NCI-H82 treated with DMSO at 0.1 percent for 48 hours (cell line): ENCODE measurements around the gene UBE2J1.
"Not testable (repeated sequence)": the region's sequence is repeated elsewhere in the genome, so short reads cannot be mapped to it uniquely, and the experiment has no call there.

Source experiments
- DNase-seq: peaks from one replicate; lab custom pipeline; 2025; ENCODE audit not compliant: unreplicated experiment; lab: John Stamatoyannopoulos, UW

The UBE2J1 gene

DNA sequence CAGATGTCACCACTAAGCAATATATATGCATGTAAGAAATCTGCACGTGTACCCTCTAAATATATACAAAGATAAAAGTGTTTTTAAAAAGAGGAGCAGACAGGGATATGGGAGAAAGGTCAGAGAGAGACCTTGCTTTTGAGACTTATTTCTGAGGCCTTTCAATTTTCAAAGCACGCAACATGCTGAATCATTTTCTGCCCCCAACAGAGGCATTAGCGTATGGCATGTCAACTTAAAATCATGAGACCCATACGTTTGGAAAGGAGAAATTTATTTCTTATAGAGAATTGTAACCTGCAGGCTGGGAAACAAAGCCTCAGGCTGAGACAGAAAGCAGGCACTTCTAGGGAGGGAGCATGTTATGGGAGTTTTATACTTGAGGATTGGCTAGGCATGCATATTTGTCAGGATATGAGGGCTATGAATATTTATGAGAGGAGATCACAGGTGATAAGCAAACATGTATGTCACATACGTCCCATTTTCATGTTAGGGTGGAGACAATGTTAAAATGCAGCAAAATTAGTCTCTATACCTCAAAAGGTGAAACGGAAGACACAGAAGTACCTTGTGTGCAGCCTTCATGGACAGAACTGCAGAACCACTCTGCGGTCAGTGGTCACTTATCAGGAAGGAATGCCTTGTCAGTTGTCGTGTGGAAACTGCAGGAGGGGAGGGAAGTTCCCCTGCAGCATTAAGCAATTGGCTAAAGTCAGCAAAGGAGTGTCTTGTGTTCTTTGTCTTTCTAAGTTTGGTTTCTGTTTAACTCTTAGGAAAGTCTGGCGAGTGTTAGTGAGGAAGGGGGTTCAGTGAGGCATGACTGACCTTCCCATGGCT lies 31.2 kb downstream of the UBE2J1 start:
- no peak for DNase-seq

DNA sequence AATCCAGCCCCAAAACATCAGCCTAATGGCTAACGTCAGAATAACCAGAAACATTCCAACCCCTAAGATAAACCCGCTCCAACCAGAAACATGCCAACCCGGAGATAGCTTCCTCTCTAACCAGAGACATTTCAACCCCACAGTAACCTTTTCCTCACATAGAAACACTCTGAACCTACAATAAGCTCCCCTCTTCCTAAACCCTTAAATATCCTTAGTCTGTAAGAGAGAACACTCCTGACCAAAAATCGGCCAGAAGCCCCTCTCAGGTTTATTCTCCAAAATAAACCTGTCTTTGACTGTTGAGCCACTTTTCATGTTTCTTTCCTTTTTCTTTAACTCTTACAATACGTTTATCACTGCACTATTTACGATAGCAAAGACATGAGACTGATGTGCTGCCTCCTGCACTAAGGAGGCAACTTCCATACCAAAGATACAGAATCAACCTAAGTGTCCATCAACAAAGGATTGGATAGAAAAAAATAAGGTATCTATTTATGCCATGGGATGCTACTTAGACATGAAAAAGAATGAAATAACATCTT lies 32.4 kb downstream of the UBE2J1 start:
- no peak for DNase-seq

- no peak for DNase-seq
These were observed 35.5 kb downstream of the UBE2J1 start for GRCh38 chr6:89317067-89317466.

DNA sequence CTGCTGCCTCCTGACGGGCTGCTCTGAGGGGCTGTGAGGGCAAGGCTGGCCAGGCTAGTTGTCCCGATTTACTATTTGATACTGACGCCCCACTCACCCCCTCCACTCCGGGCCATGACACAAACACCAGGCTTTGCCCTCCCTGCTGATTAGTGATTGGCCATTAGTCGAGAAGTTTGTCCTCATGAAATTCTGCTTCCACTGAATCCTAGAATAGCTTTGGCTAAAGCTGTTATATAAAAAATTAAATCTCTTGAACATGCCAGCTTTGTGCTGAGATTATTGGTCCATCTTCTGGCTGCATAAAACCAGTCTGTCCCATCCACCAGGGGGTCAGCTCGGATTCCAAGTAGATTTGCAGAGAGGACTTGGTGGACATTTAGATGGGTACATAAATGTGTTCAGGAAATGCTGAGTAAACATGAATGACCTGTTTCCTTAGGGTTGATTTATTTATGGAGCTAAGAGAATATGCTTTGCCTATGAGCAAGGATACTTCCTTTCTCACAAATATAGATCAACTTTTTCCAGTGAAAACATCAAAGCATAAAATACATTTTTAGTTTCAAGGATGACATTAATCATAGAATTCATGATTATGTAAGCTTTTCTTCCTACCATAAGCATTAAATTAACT lies 37.2 kb downstream of the UBE2J1 start, which contains the start of gene GABRR2:
Gene GABRR2 (minus strand): TSS at position 51 of the 637 bp plus-strand sequence. CDS start 134 bp downstream, outside the sequence.
- no peak for DNase-seq

DNA sequence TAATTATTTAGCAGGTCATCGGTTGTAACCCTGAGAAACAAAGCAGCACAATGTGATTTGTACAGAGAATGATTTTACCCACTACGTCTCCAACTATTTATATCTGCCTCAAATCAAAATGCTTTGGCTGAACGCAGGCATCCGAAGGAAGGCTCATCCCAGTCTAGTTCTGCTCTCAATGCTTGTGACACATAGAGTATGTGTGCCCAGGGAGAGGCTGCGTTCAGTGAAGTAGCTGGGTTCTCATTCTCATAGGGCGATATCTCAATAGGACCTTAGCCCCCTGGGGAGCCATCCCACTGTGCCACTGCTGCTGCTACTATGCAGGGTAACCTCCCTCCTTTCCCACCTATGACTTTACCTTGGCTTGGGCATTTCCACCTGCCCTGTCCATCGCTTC lies 37.8 kb downstream of the UBE2J1 start:
- no peak for DNase-seq

- no peak for DNase-seq
These were observed 39.5 kb downstream of the UBE2J1 start for GRCh38 chr6:89313006-89313405.

DNA sequence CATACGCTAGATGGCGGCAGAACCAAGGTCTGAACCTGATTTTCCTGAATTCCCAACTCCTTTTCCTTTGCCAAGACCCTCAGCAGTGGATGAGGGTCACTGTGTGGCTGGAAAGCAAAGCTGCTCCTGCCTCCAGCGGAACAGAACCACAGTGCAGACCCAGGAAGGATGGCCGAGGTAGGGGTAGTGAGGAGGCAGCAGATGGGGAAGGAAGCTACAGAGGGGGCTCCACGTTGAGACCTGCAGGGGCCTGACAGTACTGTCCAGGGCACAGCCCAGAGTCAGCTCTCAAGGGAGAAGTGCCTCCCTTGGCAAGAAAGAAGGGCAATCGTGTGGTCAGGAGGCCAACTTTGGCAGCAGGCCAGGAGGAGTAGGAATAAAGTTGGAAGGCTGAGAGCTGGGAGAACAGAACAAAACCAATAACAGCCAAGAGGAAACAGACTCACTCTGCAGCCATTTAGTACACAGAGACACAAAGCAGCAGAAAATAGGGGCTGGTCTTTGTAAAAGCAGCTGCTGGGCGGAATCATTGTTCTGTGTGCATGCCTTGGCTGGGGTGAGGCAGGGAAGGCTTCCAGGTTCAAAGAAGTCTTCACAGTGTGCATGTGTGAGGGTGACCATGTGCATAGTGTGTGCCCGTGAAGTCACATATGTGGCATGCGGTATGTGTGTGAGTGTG lies 40.5 kb downstream of the UBE2J1 start:
- no peak for DNase-seq

GRCh38 chr6:89311530-89311852 lies 41.0 kb downstream of the UBE2J1 start:
- DNase-seq: no peak

- peak; percentile 77 for DNase-seq
These were observed 41.6 kb downstream of the UBE2J1 start for GRCh38 chr6:89310929-89311328.

DNA sequence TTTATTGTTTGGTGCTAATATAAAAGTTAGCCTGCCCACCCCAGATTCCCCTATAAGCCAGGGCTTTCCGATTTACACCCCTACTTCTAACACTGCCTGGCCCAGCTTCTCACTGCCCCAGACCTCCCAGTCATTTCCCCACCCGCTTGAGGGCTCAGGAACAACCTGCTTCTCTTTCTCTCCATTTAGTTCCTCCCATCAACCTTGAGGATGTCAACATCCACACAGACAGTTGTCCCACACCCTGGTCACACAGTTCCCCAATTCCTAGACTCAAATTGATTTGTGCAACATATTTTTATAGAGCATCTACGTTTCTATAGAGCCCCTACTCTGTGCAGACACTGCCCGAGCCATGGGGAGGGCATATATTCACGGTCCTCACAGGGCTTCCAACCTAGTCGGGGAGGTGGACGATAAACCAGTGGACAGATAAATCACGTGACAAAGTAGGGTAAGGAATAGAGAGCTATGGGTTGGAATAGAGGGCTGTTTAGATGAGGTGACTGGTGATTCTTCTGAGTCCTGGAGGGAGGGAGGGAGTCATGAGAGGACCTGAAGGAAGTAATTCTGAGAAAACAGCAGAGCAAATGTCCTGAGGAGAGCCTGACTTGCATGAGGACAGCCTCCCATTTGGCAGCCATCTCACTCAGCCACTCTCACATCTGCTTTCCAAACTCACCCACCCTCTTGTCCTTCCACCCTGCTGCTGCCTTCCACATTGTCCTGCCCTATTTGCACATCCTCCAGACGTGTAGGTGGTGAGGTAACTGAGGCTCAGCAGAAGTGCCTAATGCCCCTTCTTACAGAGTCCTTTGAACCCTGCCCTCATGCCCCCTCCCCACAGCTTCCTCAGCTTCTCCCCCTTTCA lies 43.8 kb downstream of the UBE2J1 start:
- no peak for DNase-seq

- DNase-seq: not testable (repeated sequence)
These were observed 48.0 kb downstream of the UBE2J1 start for GRCh38 chr6:89304517-89304916.

DNA sequence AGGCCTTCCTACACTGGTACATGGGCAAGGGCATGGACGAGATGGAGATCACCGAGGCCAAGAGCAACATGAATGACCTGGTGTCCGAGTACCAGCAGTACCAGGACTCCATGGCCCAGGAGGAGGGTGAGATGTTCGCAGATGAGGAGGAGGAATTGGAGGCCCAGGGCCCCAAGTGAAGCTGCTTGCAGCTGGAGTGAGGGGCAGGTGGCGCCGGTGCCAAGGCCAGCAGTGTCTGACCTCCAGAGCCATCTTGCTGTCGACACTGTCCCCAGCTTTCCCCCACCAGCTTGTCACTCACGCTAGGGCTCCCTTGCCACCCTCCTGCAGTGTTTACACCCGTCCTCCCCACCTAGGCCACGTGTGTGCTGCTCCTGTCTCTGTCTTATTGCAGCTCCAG lies 49.6 kb downstream of the UBE2J1 start:
- no peak for DNase-seq

DNA sequence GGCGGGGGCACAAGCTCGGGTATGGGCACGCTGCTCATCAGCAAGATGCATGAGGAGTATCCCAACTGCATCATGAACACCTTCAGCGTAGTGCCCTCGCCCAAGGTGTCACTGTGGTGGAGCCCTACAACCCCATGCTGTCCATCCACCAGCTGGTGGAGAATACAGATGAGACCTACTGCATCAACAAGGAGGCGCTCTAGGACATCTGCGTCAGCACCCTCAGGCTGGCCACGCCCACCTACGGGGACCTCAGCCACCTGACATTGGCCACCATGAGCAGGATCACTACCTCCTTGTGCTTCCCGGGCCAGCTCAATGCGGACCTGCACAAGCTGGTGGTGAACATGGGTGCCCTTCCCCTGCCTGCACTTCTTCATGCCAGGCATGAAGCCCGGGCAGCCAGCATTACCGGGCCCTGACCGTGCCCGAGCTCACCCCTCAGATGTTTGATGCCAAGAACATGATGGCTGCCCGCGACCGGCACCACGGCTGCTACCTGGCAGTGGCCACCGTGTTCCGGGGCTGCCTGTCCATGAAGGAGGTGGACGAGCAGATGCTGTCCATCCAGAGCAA lies 50.2 kb downstream of the UBE2J1 start:
- no peak for DNase-seq

DNA sequence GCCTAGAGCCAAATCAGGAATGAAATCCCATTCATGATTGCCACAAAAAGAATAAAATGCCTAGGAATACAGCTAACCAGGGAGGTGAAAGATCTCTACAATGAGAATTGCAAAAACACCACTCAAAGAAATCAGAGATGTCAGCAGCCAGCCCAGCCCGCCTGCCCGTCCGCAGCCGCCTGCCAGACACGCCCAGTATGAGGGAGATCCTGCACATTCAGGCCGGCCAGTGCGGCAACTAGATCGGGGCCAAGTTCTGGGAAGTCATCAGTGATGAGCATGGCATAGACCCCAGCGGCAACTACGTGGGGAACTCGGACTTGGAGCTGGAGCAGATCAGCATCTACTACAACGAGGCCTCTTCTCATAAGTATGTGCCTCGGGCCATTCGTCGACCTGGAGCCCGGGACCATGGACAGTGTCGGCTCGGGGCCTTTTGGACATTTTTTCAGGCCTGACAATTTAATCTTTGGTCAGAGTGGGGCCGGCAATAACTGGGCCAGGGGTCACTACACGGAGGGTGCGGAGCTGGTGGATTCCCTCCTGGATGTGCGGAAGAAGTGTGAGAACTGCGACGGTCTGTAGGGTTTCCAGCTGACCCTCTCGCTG lies 50.8 kb downstream of the UBE2J1 start:
- no peak for DNase-seq

GRCh38 chr6:89299466-89299850 lies 53.1 kb downstream of the UBE2J1 start:
- DNase-seq: no peak

GRCh38 chr6:89298680-89299465 lies 53.6 kb downstream of the UBE2J1 start:
- peak; percentile 30 for DNase-seq

GRCh38 chr6:89297695-89298351 lies 54.7 kb downstream of the UBE2J1 start:
- DNase-seq: peak; percentile 99

DNA sequence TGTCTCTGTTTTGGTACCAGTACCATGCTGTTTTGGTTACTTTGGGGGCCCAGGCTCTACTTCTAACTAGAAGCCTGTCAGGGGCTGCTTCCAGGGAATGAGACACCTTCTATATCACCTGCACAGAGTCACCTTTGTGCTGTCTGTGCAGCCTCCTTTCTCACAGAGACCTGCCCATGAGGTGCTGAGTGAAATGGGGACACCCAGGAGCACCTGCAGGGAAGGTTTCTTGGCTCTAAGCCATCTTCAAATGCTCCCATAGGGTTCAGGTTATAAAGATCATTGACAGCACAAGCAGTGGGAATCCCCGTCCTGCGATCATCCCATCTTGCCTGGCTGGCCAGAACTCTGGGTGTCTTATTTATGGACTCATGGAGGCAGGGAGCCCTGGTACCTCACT lies 56.5 kb downstream of the UBE2J1 start:
- DNase-seq: no peak

DNA sequence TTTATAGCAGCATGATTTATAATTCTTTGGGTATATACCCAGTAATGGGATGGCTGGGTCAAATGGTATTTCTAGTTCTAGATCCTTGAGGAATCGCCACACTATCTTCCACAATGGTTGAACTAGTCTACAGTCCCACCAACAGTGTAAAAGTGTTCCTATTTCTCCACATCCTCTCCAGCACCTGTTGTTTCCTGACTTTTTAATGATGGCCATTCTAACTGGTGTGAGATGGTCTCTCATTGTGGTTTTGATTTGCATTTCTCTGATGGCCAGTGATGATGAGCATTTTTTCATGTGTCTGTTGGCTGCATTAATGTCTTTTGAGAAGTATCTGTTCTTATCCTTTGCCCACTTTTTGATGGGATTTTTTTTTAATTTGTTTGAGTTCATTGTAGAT lies 57.4 kb downstream of the UBE2J1 start:
- not testable (repeated sequence) for DNase-seq
